C4-2B (cell line): ENCODE measurements around the gene ZMYND19.
A peak's percentile ranks its signal among the peaks of the same experiment; 100 is the strongest.

Source experiments
- H3K27ac ChIP-seq: fragments of 450-650 bp; 2 replicates; pipeline ENCODE4 v1.5.1; 2017
- CTCF ChIP-seq: fragments of 450-650 bp; conservative IDR thresholded peaks from 2 replicates; pipeline ENCODE4 v1.5.1; 2017; ENCODE audit warnings: mild to moderate bottlenecking
- ZFX ChIP-seq: fragments of 450-650 bp; IDR thresholded peaks from 2 replicates; pipeline ENCODE4 v1.6.1; 2017

ZMYND19 gene

GRCh38 chr9:137550231-137550621 is 40.1 kb downstream of the ZMYND19 start, which contains the start of gene PNPLA7:
Gene PNPLA7 (minus strand): TSS chr9:137550402. CDS start chr9:137550197, 205 bp downstream.
- no peak for TF ChIP-seq CTCF
- TF ChIP-seq ZFX = no peak
- H3K27ac ChIP-seq = peak within 1 kb of the TSS; percentile 92

GRCh38 chr9:137547687-137548543 is 42.4 kb downstream of the ZMYND19 start:
- H3K27ac ChIP-seq = peak overlapping the region; percentile 89
- TF ChIP-seq CTCF (no peak), ZFX (no peak)

GRCh38 chr9:137545123-137545522 is 45.2 kb downstream of the ZMYND19 start:
- TF ChIP-seq ZFX (no peak), CTCF (no peak)
- H3K27ac ChIP-seq = no peak overlapping the region

GRCh38 chr9:137544176-137544760 is 46.0 kb downstream of the ZMYND19 start:
- TF ChIP-seq ZFX (no peak), CTCF (no peak)
- H3K27ac ChIP-seq = no peak overlapping the region

- TF ChIP-seq ZFX = no peak
- TF ChIP-seq CTCF = no peak
- H3K27ac ChIP-seq = no peak overlapping the region
These were observed 46.9 kb downstream of the ZMYND19 start for GRCh38 chr9:137543237-137543963.

- no peak overlapping the region for H3K27ac ChIP-seq
- TF ChIP-seq ZFX (no peak), CTCF (no peak)
These were observed 47.8 kb downstream of the ZMYND19 start for GRCh38 chr9:137542486-137542885.

- TF ChIP-seq ZFX = no peak
- no peak for TF ChIP-seq CTCF
- H3K27ac ChIP-seq = no peak overlapping the region
These were observed 49.8 kb downstream of the ZMYND19 start for GRCh38 chr9:137540536-137540935.
